Caco-2 (cell line): Measurements from ENCODE around the gene PAM. TPM values are rescaled to one million over a fixed set of nuclear protein-coding genes. Genes with fewer than 3 reads are reported as not detected.

Source experiments
- BruUV-seq: library from RNA; stranded (reverse); fragments of 400-500 nt; replicated peaks from 2 replicates; lab custom pipeline; 2021; lab: Mats Ljungman, UMichigan
- CTCF ChIA-PET: fragments of 300-600 bp; sonication (Branson Sonifier 250); formaldehyde crosslinking; loops from one replicate; lab custom pipeline; 2022; ENCODE audit warnings: antibody characterized with exemption; lab: Charles Lee
- POLR2A ChIA-PET: fragments of 300-600 bp; sonication (Branson Sonifier 250); formaldehyde crosslinking; loops from one replicate; lab custom pipeline; 2022; ENCODE audit warnings: antibody characterized with exemption; lab: Charles Lee
- DNase-seq, 2 experiments: peaks; one replicate each; pipeline versions ENCODE4 v3.0.0 to v3.0.0-alpha.2; 2020 to 2022
- H3K27me3 ChIP-seq: replicated peaks from 2 replicates; pipeline ENCODE4 v1.6.0; 2011; ENCODE audit warnings: low read length; ENCODE audit not compliant: control insufficient read depth, insufficient read depth
- H3K36me3 ChIP-seq: 2 replicates; pipeline ENCODE4 v1.5.1; 2011; ENCODE audit warnings: low read length; ENCODE audit not compliant: control insufficient read depth, insufficient read depth
- H3K4me1 ChIP-seq: fragments of 250-450 bp; sonication (Bioruptor Pico); 2 replicates; pipeline ENCODE4 v1.5.1; 2020; ENCODE audit warnings: mild to moderate bottlenecking
- H3K4me3 ChIP-seq: 2 replicates; pipeline ENCODE4 v1.5.1; 2011; ENCODE audit warnings: low read depth, mild to moderate bottlenecking, control low read depth, low read length
- H3K9me3 ChIP-seq: fragments of 250-450 bp; sonication (Bioruptor Pico); 2 replicates; pipeline ENCODE4 v1.5.1; 2020; ENCODE audit warnings: mild to moderate bottlenecking, moderate library complexity
- H3K27ac Mint-ChIP-seq: one replicate; pipeline ENCODE4 v1.8.0; 2022; ENCODE audit warnings: mixed read lengths; ENCODE audit not compliant: unreplicated experiment
- H3K27me3 Mint-ChIP-seq: one replicate; pipeline ENCODE4 v1.8.0; 2022; ENCODE audit warnings: mixed read lengths; ENCODE audit not compliant: insufficient read depth, unreplicated experiment
- H3K36me3 Mint-ChIP-seq: one replicate; pipeline ENCODE4 v1.8.0; 2022; ENCODE audit warnings: mild to moderate bottlenecking, mixed read lengths; ENCODE audit not compliant: insufficient read depth, unreplicated experiment
- H3K4me1 Mint-ChIP-seq: one replicate; pipeline ENCODE4 v1.8.0; 2022; ENCODE audit warnings: low read depth, mixed read lengths; ENCODE audit not compliant: unreplicated experiment
- H3K4me3 Mint-ChIP-seq: one replicate; pipeline ENCODE4 v1.8.0; 2022; ENCODE audit warnings: mild to moderate bottlenecking, moderate library complexity, mixed read lengths; ENCODE audit not compliant: unreplicated experiment
- H3K9me3 Mint-ChIP-seq: one replicate; pipeline ENCODE4 v1.8.0; 2022; ENCODE audit warnings: mixed read lengths; ENCODE audit not compliant: unreplicated experiment
- intact Hi-C: fragments of 100-400 bp; cut with micrococcal nuclease; formaldehyde crosslinking; loops from one replicate; pipeline ENCODE4 v1.10.0; 2022; ENCODE audit not compliant: unreplicated experiment
- total RNA-seq: library from RNA; stranded (reverse); gene quantifications from 2 replicates; pipeline ENCODE4 v1.2.3, GENCODE V29; 2022
- TF ChIP-seq, protein P1 (sequence below), 2 experiments: fragments of 200-600 bp in 1 of 2; IDR thresholded peaks; 1 replicate in 1 of 2; 2 replicates in 1 of 2; pipeline versions ENCODE4 v1.5.1 to v1.8.0; 2011 to 2022; ENCODE audit warnings: antibody characterized with exemption in 1 of 2, control low read depth in 1 of 2, inconsistent platforms in 1 of 2, low read depth in 1 of 2, low read length in 1 of 2, mild to moderate bottlenecking in 1 of 2, moderate library complexity in 1 of 2; ENCODE audit not compliant: insufficient read depth in 1 of 2, severe bottlenecking in 1 of 2, unreplicated experiment in 1 of 2

The PAM gene
- total RNA-seq, 1 experiment from 2014 or later, result 48.0 TPM

DNA sequence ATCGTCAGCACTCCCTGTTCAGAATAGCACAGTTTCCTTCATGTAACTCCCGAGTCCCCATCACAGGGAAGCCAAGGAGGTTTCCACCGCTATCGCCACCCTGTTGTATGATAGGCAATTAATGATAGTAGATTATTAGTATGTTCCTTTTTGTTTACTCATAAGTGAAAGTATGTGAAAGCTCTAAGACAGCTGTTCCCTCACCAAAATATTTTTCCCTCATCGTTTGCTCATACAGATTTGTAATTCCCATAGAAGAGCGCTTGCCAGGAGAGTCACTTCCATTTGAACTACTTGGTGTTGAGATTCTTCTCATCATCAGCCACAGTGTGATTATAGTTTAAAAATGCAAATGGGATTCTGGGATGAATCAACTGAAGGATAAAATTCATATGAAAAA is 140.9 kb downstream of the PAM start:
- intact Hi-C loops, result no loop called here
- no peak overlapping the region for H3K4me3 ChIP-seq
- H3K9me3 ChIP-seq, result no peaks in the 10 kb centered on the region
- no TSS peak for BruUV-seq
- ChIA-PET POLR2A (no interaction called here), CTCF (no interaction called here)
- Mint-ChIP-seq H3K9me3 (no peaks in the 10 kb centered on the region), H3K4me1 (no peaks in the 10 kb centered on the region), H3K36me3 (no peaks in the 10 kb centered on the region), H3K27ac (no peak overlapping the region), H3K27me3 (no peaks in the 10 kb centered on the region), H3K4me3 (no peak overlapping the region)
- DNase-seq, result no peak
- TF ChIP-seq, protein P1, sequence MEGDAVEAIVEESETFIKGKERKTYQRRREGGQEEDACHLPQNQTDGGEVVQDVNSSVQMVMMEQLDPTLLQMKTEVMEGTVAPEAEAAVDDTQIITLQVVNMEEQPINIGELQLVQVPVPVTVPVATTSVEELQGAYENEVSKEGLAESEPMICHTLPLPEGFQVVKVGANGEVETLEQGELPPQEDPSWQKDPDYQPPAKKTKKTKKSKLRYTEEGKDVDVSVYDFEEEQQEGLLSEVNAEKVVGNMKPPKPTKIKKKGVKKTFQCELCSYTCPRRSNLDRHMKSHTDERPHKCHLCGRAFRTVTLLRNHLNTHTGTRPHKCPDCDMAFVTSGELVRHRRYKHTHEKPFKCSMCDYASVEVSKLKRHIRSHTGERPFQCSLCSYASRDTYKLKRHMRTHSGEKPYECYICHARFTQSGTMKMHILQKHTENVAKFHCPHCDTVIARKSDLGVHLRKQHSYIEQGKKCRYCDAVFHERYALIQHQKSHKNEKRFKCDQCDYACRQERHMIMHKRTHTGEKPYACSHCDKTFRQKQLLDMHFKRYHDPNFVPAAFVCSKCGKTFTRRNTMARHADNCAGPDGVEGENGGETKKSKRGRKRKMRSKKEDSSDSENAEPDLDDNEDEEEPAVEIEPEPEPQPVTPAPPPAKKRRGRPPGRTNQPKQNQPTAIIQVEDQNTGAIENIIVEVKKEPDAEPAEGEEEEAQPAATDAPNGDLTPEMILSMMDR (IDR thresholded peaks at IDR 0.05; ENCODE audit: insufficient read depth in 1 of 2, low read depth in 1 of 2, low read length in 1 of 2, severe bottlenecking in 1 of 2, unreplicated experiment in 1 of 2), result no peak
- H3K4me1 ChIP-seq, result no peaks in the 10 kb centered on the region
- H3K27me3 ChIP-seq, result no peaks in the 10 kb centered on the region
- H3K36me3 ChIP-seq, result no peaks in the 10 kb centered on the region

DNA sequence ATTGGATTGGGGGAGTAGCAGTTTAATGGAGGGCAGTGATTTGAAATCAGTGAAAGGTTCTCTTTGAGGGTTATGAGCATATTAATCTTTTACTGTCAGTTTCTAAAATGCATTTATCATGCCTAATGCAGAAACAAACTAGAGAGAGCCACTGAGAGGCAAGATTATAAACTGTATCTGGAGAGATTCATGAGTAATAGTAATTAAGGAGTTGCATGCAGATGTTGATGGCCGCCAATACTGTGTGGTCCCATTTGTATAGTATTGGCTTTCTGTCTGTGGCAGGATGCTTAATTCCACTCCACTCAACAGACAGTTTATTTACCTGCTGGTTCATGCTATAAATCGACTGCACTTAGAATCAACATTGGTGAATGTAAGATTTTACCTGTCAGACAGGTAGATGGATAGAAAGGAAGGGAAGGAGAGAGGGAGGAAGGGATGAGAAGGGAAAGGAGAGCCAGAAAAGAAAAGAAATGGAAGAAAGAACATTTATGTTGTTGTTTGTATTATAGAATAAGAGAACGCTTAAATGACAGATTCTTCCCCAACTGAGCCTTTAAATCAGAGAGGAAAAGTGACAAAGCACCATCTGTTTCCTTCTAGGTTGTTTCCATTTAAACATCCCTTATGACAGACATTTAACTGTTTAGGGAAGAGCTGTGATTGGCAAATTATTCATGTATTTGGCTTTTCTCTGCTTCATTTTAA is 146.5 kb downstream of the PAM start:
- ChIA-PET POLR2A (no interaction called here), CTCF (no interaction called here)
- no peak overlapping the region for H3K4me3 Mint-ChIP-seq
- H3K36me3 ChIP-seq, result no peaks in the 10 kb centered on the region
- no peak overlapping the region for H3K27ac Mint-ChIP-seq
- intact Hi-C loops, result no loop called here
- TF ChIP-seq, protein P1 (IDR thresholded peaks at IDR 0.05; ENCODE audit: insufficient read depth in 1 of 2, low read depth in 1 of 2, low read length in 1 of 2, severe bottlenecking in 1 of 2, unreplicated experiment in 1 of 2), result no peak
- H3K9me3 Mint-ChIP-seq, result no peaks in the 10 kb centered on the region
- H3K4me1 Mint-ChIP-seq, result no peaks in the 10 kb centered on the region
- H3K4me3 ChIP-seq, result no peak overlapping the region
- DNase-seq, result no peak
- no peaks in the 10 kb centered on the region for H3K27me3 Mint-ChIP-seq
- peaks cover 6% of the 10 kb centered on the region; the same call in 1 of the 2 replicates for H3K4me1 ChIP-seq
- no peaks in the 10 kb centered on the region for H3K9me3 ChIP-seq
- no peaks in the 10 kb centered on the region for H3K36me3 Mint-ChIP-seq
- no peaks in the 10 kb centered on the region for H3K27me3 ChIP-seq
- BruUV-seq, result no TSS peak

DNA sequence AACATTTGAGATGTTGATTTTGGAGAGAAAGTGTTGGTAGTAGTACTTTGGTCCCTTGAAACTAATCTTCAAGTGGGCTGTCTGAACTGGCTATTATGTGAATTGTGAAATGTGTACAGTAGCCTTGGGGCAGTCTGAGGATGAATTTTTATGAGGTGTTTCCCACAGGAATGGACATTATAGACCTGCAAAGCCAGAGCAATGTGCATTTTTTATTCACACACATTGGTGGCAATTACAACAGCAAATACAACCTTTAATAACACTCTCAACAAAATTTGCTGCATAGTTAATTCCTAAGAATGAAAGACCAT is 147.0 kb downstream of the PAM start:
- no peak overlapping the region for H3K4me3 Mint-ChIP-seq
- Histone ChIP-seq H3K4me1 (peaks cover 6% of the 10 kb centered on the region; the same call in 1 of the 2 replicates), H3K4me3 (no peak overlapping the region), H3K9me3 (0 out of 2 replicates have a peak, but pooled peaks cover 2% of the 10 kb centered on the region), H3K27me3 (no peaks in the 10 kb centered on the region), H3K36me3 (no peaks in the 10 kb centered on the region)
- TF ChIP-seq, protein P1 (IDR thresholded peaks at IDR 0.05; ENCODE audit: insufficient read depth in 1 of 2, low read depth in 1 of 2, low read length in 1 of 2, severe bottlenecking in 1 of 2, unreplicated experiment in 1 of 2), result no peak
- no peaks in the 10 kb centered on the region for H3K27me3 Mint-ChIP-seq
- DNase-seq, result peak in 1 of 2 experiments; percentile 26
- no peaks in the 10 kb centered on the region for H3K9me3 Mint-ChIP-seq
- POLR2A ChIA-PET, result no interaction called here
- CTCF ChIA-PET, result no interaction called here
- no peaks in the 10 kb centered on the region for H3K4me1 Mint-ChIP-seq
- no peaks in the 10 kb centered on the region for H3K36me3 Mint-ChIP-seq
- intact Hi-C loops, result no loop called here
- BruUV-seq, result no TSS peak
- H3K27ac Mint-ChIP-seq, result no peak overlapping the region
